ENCODE measurements around the gene TEKT1. TPM values are rescaled to one million over a fixed set of nuclear protein-coding genes. Genes with fewer than 3 reads are reported as not detected.

Gene TEKT1
- total RNA-seq, 1 donor from 2014 or later, result 1.6 TPM

DNA sequence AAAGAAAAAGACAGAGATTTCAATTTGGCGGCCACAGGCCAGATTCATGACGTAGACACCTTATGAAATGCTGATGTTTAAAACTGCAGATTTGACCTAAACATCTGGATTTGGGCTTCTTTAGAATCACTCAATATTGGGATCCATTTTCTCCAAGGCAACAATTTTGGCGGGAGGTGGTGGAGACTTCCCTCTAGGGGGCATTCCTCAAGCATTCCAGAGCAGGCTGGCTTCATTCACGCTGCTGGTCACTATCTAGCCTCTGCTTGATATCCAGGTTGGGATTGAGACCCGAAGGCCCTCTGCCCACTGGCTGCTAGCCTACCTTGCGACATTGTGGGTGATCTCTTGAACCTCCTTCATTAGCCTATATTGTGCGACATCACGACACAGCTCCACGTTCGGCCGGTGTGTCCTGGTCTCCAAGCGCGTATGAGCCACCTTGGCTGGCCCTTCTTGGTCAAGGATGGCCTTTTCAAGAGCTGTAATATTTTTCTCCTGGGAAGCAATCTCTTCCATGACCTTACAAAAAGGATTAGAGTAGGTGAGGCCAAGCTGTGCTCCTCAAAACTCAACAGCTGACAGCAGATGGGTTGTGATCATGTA, 31.0 kb downstream of the TEKT1 start:
- DNase-seq (ENCODE audit: extremely low spot score, unreplicated experiment), result no peak
- H3K27me3 Mint-ChIP-seq, result peaks cover 31% of the 10 kb centered on the region
- no peak overlapping the region for H3K27ac Mint-ChIP-seq

DNA sequence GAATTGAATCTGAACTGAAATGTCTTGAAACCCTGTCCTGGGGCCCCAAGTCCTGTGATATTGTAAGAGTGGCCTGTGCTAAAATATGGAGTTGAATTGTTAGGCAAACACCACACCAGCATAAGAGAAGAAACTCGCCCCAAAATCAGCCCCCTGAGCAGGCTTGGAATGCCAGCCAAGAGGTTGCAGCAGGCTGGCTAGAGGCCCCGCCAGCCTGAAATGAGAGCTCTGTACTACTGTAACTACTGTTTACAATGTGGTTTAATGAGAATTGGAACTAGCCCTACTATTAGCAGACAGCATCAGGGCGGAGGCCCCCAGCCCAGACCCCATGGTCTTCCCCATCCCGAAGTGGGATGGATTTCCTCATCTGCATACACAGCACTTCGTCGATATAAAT, 31.8 kb downstream of the TEKT1 start:
- TF ChIP-seq, protein P1, sequence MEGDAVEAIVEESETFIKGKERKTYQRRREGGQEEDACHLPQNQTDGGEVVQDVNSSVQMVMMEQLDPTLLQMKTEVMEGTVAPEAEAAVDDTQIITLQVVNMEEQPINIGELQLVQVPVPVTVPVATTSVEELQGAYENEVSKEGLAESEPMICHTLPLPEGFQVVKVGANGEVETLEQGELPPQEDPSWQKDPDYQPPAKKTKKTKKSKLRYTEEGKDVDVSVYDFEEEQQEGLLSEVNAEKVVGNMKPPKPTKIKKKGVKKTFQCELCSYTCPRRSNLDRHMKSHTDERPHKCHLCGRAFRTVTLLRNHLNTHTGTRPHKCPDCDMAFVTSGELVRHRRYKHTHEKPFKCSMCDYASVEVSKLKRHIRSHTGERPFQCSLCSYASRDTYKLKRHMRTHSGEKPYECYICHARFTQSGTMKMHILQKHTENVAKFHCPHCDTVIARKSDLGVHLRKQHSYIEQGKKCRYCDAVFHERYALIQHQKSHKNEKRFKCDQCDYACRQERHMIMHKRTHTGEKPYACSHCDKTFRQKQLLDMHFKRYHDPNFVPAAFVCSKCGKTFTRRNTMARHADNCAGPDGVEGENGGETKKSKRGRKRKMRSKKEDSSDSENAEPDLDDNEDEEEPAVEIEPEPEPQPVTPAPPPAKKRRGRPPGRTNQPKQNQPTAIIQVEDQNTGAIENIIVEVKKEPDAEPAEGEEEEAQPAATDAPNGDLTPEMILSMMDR (conservative IDR thresholded peaks at IDR 0.05), result no peak
- H3K27me3 Mint-ChIP-seq, result peaks cover 24% of the 10 kb centered on the region
- H3K9me3 Mint-ChIP-seq, result no peaks in the 10 kb centered on the region
- no peak overlapping the region for H3K4me3 Mint-ChIP-seq
- no peak overlapping the region for H3K27ac Mint-ChIP-seq
- no peaks in the 10 kb centered on the region for H3K4me1 Mint-ChIP-seq (ENCODE audit: unreplicated experiment)
- no peak for DNase-seq (ENCODE audit: extremely low spot score, unreplicated experiment)
- H3K36me3 Mint-ChIP-seq, result no peaks in the 10 kb centered on the region

More for the DNA sequence above, 31.0 kb downstream of the TEKT1 start:
- H3K4me1 Mint-ChIP-seq (ENCODE audit: unreplicated experiment), result no peaks in the 10 kb centered on the region
- no peak overlapping the region for H3K4me3 Mint-ChIP-seq
- H3K9me3 Mint-ChIP-seq, result no peaks in the 10 kb centered on the region
- no peaks in the 10 kb centered on the region for H3K36me3 Mint-ChIP-seq
- TF ChIP-seq, protein P1 (conservative IDR thresholded peaks at IDR 0.05), result peak; percentile 62

DNA sequence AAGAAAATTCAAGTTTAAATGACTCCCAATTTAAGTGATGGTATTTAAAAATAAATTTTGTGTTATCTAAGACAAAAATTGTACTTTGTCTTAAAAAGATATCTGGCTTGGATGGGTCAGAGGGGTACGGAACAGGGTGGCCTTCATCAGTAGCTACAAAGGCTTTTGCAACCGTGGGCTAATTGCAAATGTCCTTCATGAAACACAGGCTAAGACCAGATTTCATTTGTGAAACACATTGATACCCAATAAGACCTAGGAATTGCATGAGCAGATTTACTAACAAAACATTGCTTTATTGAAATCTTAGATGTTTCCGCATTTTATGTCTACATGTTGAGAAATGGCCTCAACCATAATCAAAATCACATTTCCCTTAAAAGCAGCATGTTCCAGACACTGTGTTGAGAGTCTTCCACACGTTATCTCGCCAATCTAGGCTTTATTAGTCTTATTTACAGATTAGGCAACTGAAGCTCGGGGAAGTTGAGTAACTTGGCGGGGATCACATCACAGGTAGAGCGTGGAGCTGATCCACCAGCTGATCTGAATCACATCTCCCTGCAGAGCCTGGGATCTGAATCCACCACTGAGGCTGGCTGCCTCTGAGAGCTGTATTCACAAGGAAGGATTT, 33.7 kb downstream of the TEKT1 start:
- no peaks in the 10 kb centered on the region for H3K36me3 Mint-ChIP-seq
- DNase-seq (ENCODE audit: extremely low spot score, unreplicated experiment), result no peak
- TF ChIP-seq, protein P1 (conservative IDR thresholded peaks at IDR 0.05), result no peak
- peaks cover 31% of the 10 kb centered on the region for H3K27me3 Mint-ChIP-seq
- no peak overlapping the region for H3K4me3 Mint-ChIP-seq
- H3K9me3 Mint-ChIP-seq, result no peaks in the 10 kb centered on the region
- no peak overlapping the region for H3K27ac Mint-ChIP-seq
- no peaks in the 10 kb centered on the region for H3K4me1 Mint-ChIP-seq (ENCODE audit: unreplicated experiment)

DNA sequence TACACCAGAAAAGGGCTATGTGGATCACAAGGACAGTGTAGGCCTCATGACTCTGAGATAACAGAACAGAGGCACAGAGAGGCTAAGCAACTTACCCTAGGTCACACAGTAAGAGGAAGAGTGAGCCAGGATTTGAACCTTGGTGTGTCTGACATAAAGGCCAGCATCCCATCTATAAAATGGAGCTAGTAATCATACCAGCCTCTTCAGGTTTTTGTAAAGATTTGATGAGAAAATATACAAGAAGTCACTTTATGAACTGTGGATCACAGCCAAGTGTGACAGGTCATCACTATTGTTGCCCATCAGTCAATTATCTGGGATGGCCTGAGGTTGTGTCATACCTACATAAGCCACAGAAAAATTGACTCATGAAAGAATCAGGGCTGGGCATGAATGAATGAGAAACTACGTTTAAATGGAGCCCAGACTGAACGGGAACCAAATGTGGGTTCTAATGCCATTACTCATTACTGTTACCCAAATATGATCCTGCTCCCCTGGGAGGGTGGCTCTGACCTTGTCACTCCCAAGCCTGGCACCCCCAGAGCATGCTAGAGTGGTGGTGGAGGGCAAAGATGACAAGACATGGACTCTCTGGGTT, 34.5 kb downstream of the TEKT1 start:
- no peaks in the 10 kb centered on the region for H3K4me1 Mint-ChIP-seq (ENCODE audit: unreplicated experiment)
- DNase-seq (ENCODE audit: extremely low spot score, unreplicated experiment), result no peak
- TF ChIP-seq, protein P1 (conservative IDR thresholded peaks at IDR 0.05), result no peak
- no peaks in the 10 kb centered on the region for H3K36me3 Mint-ChIP-seq
- no peak overlapping the region for H3K4me3 Mint-ChIP-seq
- peaks cover 37% of the 10 kb centered on the region for H3K27me3 Mint-ChIP-seq
- no peaks in the 10 kb centered on the region for H3K9me3 Mint-ChIP-seq
- no peak overlapping the region for H3K27ac Mint-ChIP-seq

DNA sequence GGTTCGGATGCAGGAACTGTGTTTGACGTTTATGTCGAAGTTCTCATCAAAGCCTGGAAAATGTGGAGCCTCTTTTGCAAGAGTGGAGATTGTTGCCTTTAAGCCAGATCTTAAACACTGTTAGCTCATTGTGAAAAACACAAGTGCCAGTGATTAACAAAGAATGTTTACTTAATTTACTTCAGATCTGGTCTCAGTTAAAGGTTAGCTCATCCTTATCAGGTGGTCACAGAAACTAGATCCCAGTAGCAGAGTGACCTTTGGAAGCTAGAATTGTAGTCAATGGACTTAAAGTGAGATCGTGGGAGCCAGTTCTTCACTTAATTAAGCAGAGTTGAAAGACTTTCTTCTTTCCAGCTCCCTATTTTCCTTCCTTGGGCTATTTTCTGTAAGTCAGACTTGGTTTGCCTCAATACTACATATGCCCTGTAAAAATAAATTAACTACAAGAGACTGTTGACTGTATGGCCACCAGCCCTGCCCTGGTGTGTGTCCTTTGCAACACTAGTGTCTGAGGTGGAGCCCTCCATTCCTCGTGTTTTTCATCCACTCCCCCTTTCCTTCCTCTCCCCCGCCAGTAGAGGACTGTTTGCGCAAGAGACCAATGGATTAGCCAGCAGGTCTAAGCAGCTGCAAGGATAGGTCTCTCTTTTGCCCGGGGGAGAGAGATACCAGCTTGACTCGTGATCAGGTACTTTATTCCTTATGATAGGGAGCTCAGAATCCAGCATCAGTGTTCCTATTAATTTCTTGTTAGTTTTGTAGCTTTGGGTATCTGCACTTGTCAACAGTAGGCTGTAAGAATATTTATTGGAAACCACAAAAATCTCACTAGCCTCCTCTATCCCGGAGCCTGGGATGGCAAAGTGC, 35.3 kb downstream of the TEKT1 start:
- peaks cover 40% of the 10 kb centered on the region for H3K27me3 Mint-ChIP-seq
- H3K4me1 Mint-ChIP-seq (ENCODE audit: unreplicated experiment), result no peaks in the 10 kb centered on the region
- TF ChIP-seq, protein P1 (conservative IDR thresholded peaks at IDR 0.05), result no peak
- peak overlapping the region; percentile 32 for H3K4me3 Mint-ChIP-seq
- H3K9me3 Mint-ChIP-seq, result no peaks in the 10 kb centered on the region
- no peak for DNase-seq (ENCODE audit: extremely low spot score, unreplicated experiment)
- no peaks in the 10 kb centered on the region for H3K36me3 Mint-ChIP-seq
- H3K27ac Mint-ChIP-seq, result no peak overlapping the region
